Measurements from ENCODE around the gene PTPN11. TPM values are rescaled to one million over a fixed set of nuclear protein-coding genes. Genes with fewer than 3 reads are reported as not detected.
"Not testable (repeated sequence)": the region's sequence is repeated elsewhere in the genome, so short reads cannot be mapped to it uniquely, and the experiment has no call there.

PTPN11 gene
- total RNA-seq, 1 donor from 2014 or later = 77.3 TPM

GRCh38 chr12:112401903-112402498 is 16.7 kb upstream of the PTPN11 start:
- Mint-ChIP-seq H3K27ac (no peak overlapping the region), H3K27me3 (no peaks in the 10 kb centered on the region), H3K4me3 (ENCODE audit: low read depth) (no peak overlapping the region), H3K36me3 (ENCODE audit: insufficient read depth) (peaks cover 12% of the 10 kb centered on the region), H3K4me1 (ENCODE audit: low read depth) (peaks cover under 1% of the 10 kb centered on the region), H3K9me3 (ENCODE audit: low read depth) (no peaks in the 10 kb centered on the region)
- DNase-seq (ENCODE audit: low spot score, unreplicated experiment) = no peak
- no peak for TF ChIP-seq CTCF (IDR thresholded peaks at IDR 0.05; ENCODE audit: unreplicated experiment)

GRCh38 chr12:112406519-112407488 is 11.9 kb upstream of the PTPN11 start:
- Mint-ChIP-seq H3K4me1 (ENCODE audit: low read depth) (peaks cover 17% of the 10 kb centered on the region), H3K4me3 (ENCODE audit: low read depth) (peak overlapping the region; percentile 100), H3K27ac (peak overlapping the region; percentile 59), H3K36me3 (ENCODE audit: insufficient read depth) (peaks cover 27% of the 10 kb centered on the region), H3K9me3 (ENCODE audit: low read depth) (no peaks in the 10 kb centered on the region), H3K27me3 (no peaks in the 10 kb centered on the region)
- TF ChIP-seq CTCF (IDR thresholded peaks at IDR 0.05; ENCODE audit: unreplicated experiment) = no peak
- DNase-seq (ENCODE audit: low spot score, unreplicated experiment) = no peak

- not testable (repeated sequence) for DNase-seq (ENCODE audit: low spot score, unreplicated experiment); H3K9me3 Mint-ChIP-seq (ENCODE audit: low read depth); H3K27me3 Mint-ChIP-seq
- Mint-ChIP-seq H3K27ac (peak overlapping the region; percentile 93), H3K36me3 (ENCODE audit: insufficient read depth) (peaks cover 27% of the 10 kb centered on the region), H3K4me1 (ENCODE audit: low read depth) (peaks cover 17% of the 10 kb centered on the region), H3K4me3 (ENCODE audit: low read depth) (peak overlapping the region; percentile 100)
These were observed 11.1 kb upstream of the PTPN11 start for GRCh38 chr12:112407683-112408082.

- no peaks in the 10 kb centered on the region for H3K9me3 Mint-ChIP-seq (ENCODE audit: low read depth)
- peak overlapping the region; percentile 100 for H3K4me3 Mint-ChIP-seq (ENCODE audit: low read depth)
- H3K4me1 Mint-ChIP-seq (ENCODE audit: low read depth) = peaks cover 17% of the 10 kb centered on the region
- peak overlapping the region; percentile 100 for H3K27ac Mint-ChIP-seq
- peaks cover 27% of the 10 kb centered on the region for H3K36me3 Mint-ChIP-seq (ENCODE audit: insufficient read depth)
- H3K27me3 Mint-ChIP-seq = no peaks in the 10 kb centered on the region
- TF ChIP-seq CTCF (IDR thresholded peaks at IDR 0.05; ENCODE audit: unreplicated experiment) = no peak
- DNase-seq (ENCODE audit: low spot score, unreplicated experiment) = no peak
These were observed 10.1 kb upstream of the PTPN11 start for GRCh38 chr12:112408621-112409020.

- H3K27me3 Mint-ChIP-seq = peaks cover 4% of the 10 kb centered on the region
- peaks cover 27% of the 10 kb centered on the region for H3K36me3 Mint-ChIP-seq (ENCODE audit: insufficient read depth)
- DNase-seq (ENCODE audit: low spot score, unreplicated experiment) = peak; percentile 53
- no peaks in the 10 kb centered on the region for H3K9me3 Mint-ChIP-seq (ENCODE audit: low read depth)
- H3K27ac Mint-ChIP-seq = peak within 1 kb of the TSS; percentile 100
- no peak for TF ChIP-seq CTCF (IDR thresholded peaks at IDR 0.05; ENCODE audit: unreplicated experiment)
- H3K4me3 Mint-ChIP-seq (ENCODE audit: low read depth) = peak within 1 kb of the TSS; percentile 100
- H3K4me1 Mint-ChIP-seq (ENCODE audit: low read depth) = peaks cover 17% of the 10 kb centered on the region
These were observed 9.5 kb upstream of the PTPN11 start, which contains the start of gene RPL6 for GRCh38 chr12:112409064-112409905. TSS of gene RPL6 (minus strand) at chr12:112409605. CDS start at chr12:112408656, 949 bp downstream.
